Ectodermal cell (in vitro differentiated cells): Measurements from ENCODE around the gene RAPH1. TPM values are rescaled to one million over a fixed set of nuclear protein-coding genes. Genes with fewer than 3 reads are reported as not detected.

Experiments used
- H3K27ac ChIP-seq: 2 replicates; pipeline ENCODE4 v1.7.0; 2013; ENCODE audit warnings: mild to moderate bottlenecking, low read depth, low read length; ENCODE audit not compliant: insufficient read depth, poor library complexity, severe bottlenecking
- H3K27me3 ChIP-seq: 2 replicates; pipeline ENCODE4 v1.7.0; 2013; ENCODE audit warnings: mild to moderate bottlenecking, low read length; ENCODE audit not compliant: insufficient read depth, control insufficient read depth, poor library complexity, severe bottlenecking
- H3K36me3 ChIP-seq: one replicate; pipeline ENCODE4 v1.7.0; 2013; ENCODE audit warnings: low read length; ENCODE audit not compliant: control insufficient read depth, insufficient read depth
- H3K4me1 ChIP-seq: one replicate; pipeline ENCODE4 v1.7.0; 2013; ENCODE audit warnings: low read length; ENCODE audit not compliant: control insufficient read depth, insufficient read depth
- H3K4me3 ChIP-seq: 2 replicates; pipeline ENCODE4 v1.7.0; 2013; ENCODE audit warnings: low read depth, low read length, control low read depth; ENCODE audit not compliant: insufficient read depth
- H3K9me3 ChIP-seq: 2 replicates; pipeline ENCODE4 v1.7.0; 2013; ENCODE audit warnings: mild to moderate bottlenecking, low read length, moderate library complexity; ENCODE audit not compliant: control insufficient read depth
- WGBS, 2 experiments: methylation state at CpG; one replicate each; pipeline ENCODE4 v1.1.7; 2013; ENCODE audit warnings: missing lambda C conversion rate in 2 of 2; 5-methylcytosine and 5-hydroxymethylcytosine counted together
- polyA plus RNA-seq, 4 experiments: library from polyadenylated mRNA; stranded (reverse); fragments of 50-300 nt; gene quantifications; one replicate each; pipeline ENCODE4 v1.2.3, GENCODE V29; 2013

RAPH1 gene
- 12.5 TPM for polyA plus RNA-seq (2013, experiment 1 of 4)
- 15.2 TPM for polyA plus RNA-seq (2013, experiment 2 of 4)
- 10.9 TPM for polyA plus RNA-seq (2013, experiment 3 of 4)
- polyA plus RNA-seq (2013, experiment 4 of 4), result 11.8 TPM

GRCh38 chr2:203535078-203535783 is at the start of gene RAPH1:
TSS of gene RAPH1 (minus strand) at chr2:203535301. CDS start at chr2:203495353, 39,948 bp downstream.
- 0% methylated on average over 92 of the region's 92 CpGs for WGBS, 2 experiments
- H3K4me1 ChIP-seq, result peaks cover 12% of the 10 kb centered on the region
- H3K27ac ChIP-seq, result peak within 1 kb of the TSS; percentile 90
- no peaks in the 10 kb centered on the region for H3K9me3 ChIP-seq
- peak within 1 kb of the TSS; percentile 80 for H3K4me3 ChIP-seq
- H3K27me3 ChIP-seq, result no peaks in the 10 kb centered on the region
- no peaks in the 10 kb centered on the region for H3K36me3 ChIP-seq

- Histone ChIP-seq H3K36me3 (no peaks in the 10 kb centered on the region), H3K27me3 (no peaks in the 10 kb centered on the region), H3K27ac (no peak overlapping the region), H3K4me1 (no peaks in the 10 kb centered on the region), H3K9me3 (no peaks in the 10 kb centered on the region), H3K4me3 (no peak overlapping the region)
- whole genome bisulfite sequencing, 2 experiments, result 100% methylated on average over 1 of the region's 1 CpG
Observed at GRCh38 chr2:203584784-203585183, 49.7 kb upstream of the RAPH1 start.

- Histone ChIP-seq H3K36me3 (no peaks in the 10 kb centered on the region), H3K9me3 (no peaks in the 10 kb centered on the region), H3K4me3 (no peak overlapping the region), H3K27me3 (no peaks in the 10 kb centered on the region), H3K4me1 (no peaks in the 10 kb centered on the region), H3K27ac (no peak overlapping the region)
- WGBS, 2 experiments, result 92 to 96% methylated on average over 2 of the region's 2 CpGs
Observed at GRCh38 chr2:203583701-203584100, 48.6 kb upstream of the RAPH1 start.

- H3K27ac ChIP-seq, result no peak overlapping the region
- WGBS, 2 experiments, result 95 to 96% methylated on average over 3 of the region's 3 CpGs
- H3K4me3 ChIP-seq, result no peak overlapping the region
- no peaks in the 10 kb centered on the region for H3K36me3 ChIP-seq
- no peaks in the 10 kb centered on the region for H3K4me1 ChIP-seq
- H3K9me3 ChIP-seq, result no peaks in the 10 kb centered on the region
- H3K27me3 ChIP-seq, result no peaks in the 10 kb centered on the region
Observed at GRCh38 chr2:203583084-203583695, 48.1 kb upstream of the RAPH1 start.

GRCh38 chr2:203582468-203582867 is 47.4 kb upstream of the RAPH1 start:
- no peaks in the 10 kb centered on the region for H3K4me1 ChIP-seq
- H3K27ac ChIP-seq, result no peak overlapping the region
- no peaks in the 10 kb centered on the region for H3K36me3 ChIP-seq
- no peak overlapping the region for H3K4me3 ChIP-seq
- WGBS, 2 experiments, result 87 to 98% methylated on average over 3 of the region's 3 CpGs
- H3K9me3 ChIP-seq, result no peaks in the 10 kb centered on the region
- H3K27me3 ChIP-seq, result no peaks in the 10 kb centered on the region

GRCh38 chr2:203580844-203581243 is 45.7 kb upstream of the RAPH1 start:
- H3K36me3 ChIP-seq, result no peaks in the 10 kb centered on the region
- 74 to 79% methylated on average over 5 of the region's 5 CpGs for WGBS, 2 experiments
- no peaks in the 10 kb centered on the region for H3K9me3 ChIP-seq
- no peaks in the 10 kb centered on the region for H3K4me1 ChIP-seq
- no peak overlapping the region for H3K27ac ChIP-seq
- no peaks in the 10 kb centered on the region for H3K27me3 ChIP-seq
- no peak overlapping the region for H3K4me3 ChIP-seq

- WGBS, 2 experiments, result 91 to 92% methylated on average over 2 of the region's 2 CpGs
- H3K36me3 ChIP-seq, result no peaks in the 10 kb centered on the region
- H3K4me1 ChIP-seq, result no peaks in the 10 kb centered on the region
- no peaks in the 10 kb centered on the region for H3K27me3 ChIP-seq
- H3K9me3 ChIP-seq, result no peaks in the 10 kb centered on the region
- H3K4me3 ChIP-seq, result no peak overlapping the region
- H3K27ac ChIP-seq, result no peak overlapping the region
Observed at GRCh38 chr2:203579730-203580129, 44.6 kb upstream of the RAPH1 start.

- Histone ChIP-seq H3K4me1 (no peaks in the 10 kb centered on the region), H3K36me3 (no peaks in the 10 kb centered on the region), H3K9me3 (no peaks in the 10 kb centered on the region), H3K27ac (no peak overlapping the region), H3K27me3 (no peaks in the 10 kb centered on the region), H3K4me3 (no peak overlapping the region)
- 96 to 98% methylated on average over 4 of the region's 4 CpGs for WGBS, 2 experiments
Observed at GRCh38 chr2:203578759-203579643, 43.9 kb upstream of the RAPH1 start.

- 89 to 93% methylated on average over 6 of the region's 6 CpGs for WGBS, 2 experiments
- no peak overlapping the region for H3K4me3 ChIP-seq
- no peaks in the 10 kb centered on the region for H3K9me3 ChIP-seq
- H3K27me3 ChIP-seq, result no peaks in the 10 kb centered on the region
- H3K36me3 ChIP-seq, result no peaks in the 10 kb centered on the region
- H3K4me1 ChIP-seq, result no peaks in the 10 kb centered on the region
- H3K27ac ChIP-seq, result no peak overlapping the region
Observed at GRCh38 chr2:203574824-203575223, 39.7 kb upstream of the RAPH1 start.

- no peak overlapping the region for H3K27ac ChIP-seq
- H3K4me1 ChIP-seq, result no peaks in the 10 kb centered on the region
- no peaks in the 10 kb centered on the region for H3K36me3 ChIP-seq
- H3K4me3 ChIP-seq, result no peak overlapping the region
- 95 to 96% methylated on average over 7 of the region's 7 CpGs for WGBS, 2 experiments
- H3K27me3 ChIP-seq, result no peaks in the 10 kb centered on the region
- no peaks in the 10 kb centered on the region for H3K9me3 ChIP-seq
Observed at GRCh38 chr2:203572316-203572715, 37.2 kb upstream of the RAPH1 start.
